HG02870 (cell line): ENCODE results near the gene CGNL1.

Source experiments
- ATAC-seq: cut with Tn5 transposase; IDR thresholded peaks from one replicate; pipeline ENCODE4 v1.9.1; 2021; ENCODE audit warnings: mild to moderate bottlenecking, moderate library complexity; ENCODE audit not compliant: unreplicated experiment

CGNL1 gene, protein sequence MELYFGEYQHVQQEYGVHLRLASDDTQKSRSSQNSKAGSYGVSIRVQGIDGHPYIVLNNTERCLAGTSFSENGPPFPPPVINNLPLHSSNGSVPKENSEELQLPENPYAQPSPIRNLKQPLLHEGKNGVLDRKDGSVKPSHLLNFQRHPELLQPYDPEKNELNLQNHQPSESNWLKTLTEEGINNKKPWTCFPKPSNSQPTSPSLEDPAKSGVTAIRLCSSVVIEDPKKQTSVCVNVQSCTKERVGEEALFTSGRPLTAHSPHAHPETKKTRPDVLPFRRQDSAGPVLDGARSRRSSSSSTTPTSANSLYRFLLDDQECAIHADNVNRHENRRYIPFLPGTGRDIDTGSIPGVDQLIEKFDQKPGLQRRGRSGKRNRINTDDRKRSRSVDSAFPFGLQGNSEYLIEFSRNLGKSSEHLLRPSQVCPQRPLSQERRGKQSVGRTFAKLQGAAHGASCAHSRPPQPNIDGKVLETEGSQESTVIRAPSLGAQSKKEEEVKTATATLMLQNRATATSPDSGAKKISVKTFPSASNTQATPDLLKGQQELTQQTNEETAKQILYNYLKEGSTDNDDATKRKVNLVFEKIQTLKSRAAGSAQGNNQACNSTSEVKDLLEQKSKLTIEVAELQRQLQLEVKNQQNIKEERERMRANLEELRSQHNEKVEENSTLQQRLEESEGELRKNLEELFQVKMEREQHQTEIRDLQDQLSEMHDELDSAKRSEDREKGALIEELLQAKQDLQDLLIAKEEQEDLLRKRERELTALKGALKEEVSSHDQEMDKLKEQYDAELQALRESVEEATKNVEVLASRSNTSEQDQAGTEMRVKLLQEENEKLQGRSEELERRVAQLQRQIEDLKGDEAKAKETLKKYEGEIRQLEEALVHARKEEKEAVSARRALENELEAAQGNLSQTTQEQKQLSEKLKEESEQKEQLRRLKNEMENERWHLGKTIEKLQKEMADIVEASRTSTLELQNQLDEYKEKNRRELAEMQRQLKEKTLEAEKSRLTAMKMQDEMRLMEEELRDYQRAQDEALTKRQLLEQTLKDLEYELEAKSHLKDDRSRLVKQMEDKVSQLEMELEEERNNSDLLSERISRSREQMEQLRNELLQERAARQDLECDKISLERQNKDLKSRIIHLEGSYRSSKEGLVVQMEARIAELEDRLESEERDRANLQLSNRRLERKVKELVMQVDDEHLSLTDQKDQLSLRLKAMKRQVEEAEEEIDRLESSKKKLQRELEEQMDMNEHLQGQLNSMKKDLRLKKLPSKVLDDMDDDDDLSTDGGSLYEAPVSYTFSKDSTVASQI

DNA sequence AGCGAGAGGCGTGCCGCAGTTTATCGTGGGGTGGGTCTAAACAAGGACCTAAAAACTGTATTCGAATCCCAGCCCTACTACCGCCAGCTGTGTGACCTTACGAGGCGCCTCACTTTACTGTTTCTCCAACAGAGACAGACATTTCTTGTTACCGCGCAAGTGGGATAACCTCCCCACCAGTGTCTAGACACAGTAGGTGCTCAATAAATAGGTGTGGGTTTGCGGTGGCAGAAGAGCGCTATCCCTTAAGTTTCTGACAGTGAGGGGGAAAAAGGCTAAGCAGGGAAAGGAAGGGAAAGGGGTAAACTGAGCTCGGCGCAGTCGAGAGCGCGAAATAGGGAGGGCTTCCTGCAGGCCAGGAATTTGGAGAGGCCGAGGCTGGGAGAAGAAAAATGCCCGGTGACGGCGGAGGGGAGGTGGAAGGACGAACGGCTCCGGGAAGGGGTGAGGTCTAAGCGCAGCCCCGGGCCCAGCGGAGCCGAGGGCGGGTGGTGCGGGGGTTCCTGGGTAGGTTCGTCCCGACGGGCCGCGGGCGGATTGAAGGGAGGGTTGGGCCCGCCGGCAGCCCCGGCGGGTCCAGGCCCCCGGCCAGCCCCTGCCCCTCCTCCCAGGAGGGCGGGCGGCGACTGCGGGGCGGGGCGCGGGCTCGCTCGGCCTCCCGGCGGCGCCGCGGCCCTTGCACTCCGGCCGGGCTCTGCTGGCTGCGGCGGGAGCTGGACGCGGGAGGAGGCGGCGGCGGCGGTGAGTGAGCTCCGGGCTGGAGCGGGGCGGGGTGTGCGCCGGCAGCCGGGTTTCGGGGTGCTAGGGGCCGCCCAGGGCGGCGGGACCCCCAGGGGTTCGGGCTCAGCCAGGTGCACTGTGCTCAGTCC, at the start of gene CGNL1:
TSS of gene CGNL1 (plus strand) at position 679 of the 869 bp plus-strand sequence. CDS start 61,495 bp downstream, outside the sequence.
- no peak for ATAC-seq

DNA sequence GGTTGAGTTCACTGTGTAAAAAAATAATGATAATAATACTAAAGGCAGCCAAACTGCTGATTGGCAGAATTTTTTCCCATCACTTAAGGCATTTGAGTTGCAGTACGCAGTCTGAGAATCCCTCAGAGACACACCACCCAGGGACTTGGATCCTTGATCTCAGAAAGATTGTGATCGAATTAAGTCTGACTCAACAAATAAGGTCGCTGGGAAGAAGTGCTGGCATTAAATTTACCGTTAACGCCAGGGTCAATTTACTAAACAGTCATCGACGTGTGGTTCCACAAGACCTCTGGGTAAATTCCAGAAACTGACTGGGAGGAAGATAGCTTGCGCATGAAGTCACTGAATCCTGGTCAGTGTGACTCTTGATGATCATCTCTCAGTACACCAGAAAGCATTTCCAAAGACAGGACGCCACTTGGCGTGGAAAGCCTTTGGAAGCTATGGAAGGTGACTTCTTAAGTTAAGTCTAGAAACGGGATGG, 48.3 kb upstream of the CGNL1 start:
- no peak for ATAC-seq

DNA sequence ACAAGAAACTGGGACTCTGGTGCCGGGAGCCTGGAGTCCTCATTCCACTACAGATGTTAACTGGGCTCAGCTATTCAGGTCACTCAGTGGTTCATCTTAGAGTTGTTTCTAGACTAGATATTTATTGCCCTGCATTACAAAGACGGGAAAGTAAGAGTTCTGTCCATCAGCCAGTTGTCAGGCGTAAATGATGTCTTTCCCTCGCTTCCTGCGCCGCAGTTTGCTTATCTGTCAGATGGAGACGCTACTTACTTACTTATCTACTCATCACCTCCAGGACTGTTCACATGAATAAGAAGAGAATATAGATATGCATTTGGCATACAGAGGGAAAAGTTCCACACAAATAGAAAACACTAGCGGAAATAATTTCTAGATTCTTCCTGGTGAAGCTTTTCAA, 47.8 kb upstream of the CGNL1 start:
- ATAC-seq = no peak

DNA sequence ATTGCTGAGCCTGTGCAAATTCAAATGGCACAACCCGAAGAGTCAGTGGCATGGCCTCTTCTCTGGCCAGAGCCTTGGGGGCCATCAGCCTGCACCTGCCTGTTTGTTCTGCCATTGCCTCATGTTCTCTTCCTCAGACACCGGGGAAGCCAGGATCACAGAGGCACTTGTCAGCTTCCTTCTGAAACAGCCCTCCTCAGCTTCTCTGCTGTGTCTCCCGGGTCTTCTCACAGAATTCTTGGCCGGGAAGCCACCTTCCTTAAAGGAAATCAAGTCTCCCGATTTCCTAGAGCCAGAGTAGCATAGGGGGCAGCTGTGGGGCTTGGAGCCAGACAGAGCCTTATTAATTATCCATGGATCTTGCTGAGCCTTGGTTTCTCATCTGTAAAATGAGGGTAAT, 47.4 kb upstream of the CGNL1 start:
- no peak for ATAC-seq

DNA sequence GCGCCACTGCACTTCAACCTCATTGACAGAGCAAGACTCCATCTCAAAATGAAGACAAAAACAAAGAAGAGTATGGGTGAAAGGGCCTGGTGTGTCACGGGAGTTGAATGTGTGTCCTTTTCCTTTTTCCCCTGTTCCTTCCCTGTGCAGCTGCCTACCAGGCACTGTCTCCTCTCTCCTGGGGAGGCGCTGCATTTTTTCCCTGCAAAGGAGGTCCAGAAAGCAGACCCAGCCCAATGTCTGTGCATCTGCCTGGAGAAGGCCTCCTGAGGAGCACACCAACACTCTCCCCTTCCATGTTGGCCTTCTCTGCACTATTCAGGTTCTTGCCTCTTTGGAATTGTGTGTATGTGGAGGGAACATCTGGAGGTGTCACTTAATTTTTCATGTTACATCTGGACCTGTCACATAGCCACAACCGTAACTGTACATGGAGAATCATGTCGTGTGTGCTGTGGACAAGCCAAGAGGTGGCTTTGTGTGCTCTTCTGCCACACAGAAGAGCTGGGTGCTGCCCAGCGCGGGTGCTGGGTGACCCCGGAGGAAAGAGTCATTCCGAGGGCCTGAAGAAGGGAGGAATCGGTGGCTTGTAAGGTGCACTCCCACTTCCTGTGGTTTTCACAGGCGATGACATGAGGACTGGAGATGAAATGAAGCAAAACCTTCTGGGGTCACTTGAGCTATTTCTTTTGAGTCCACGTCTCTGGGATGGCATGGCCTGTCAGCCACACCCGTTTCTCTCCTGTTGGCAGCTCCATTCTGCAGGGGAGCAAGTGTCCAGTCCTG, 46.5 kb upstream of the CGNL1 start:
- ATAC-seq = no peak

DNA sequence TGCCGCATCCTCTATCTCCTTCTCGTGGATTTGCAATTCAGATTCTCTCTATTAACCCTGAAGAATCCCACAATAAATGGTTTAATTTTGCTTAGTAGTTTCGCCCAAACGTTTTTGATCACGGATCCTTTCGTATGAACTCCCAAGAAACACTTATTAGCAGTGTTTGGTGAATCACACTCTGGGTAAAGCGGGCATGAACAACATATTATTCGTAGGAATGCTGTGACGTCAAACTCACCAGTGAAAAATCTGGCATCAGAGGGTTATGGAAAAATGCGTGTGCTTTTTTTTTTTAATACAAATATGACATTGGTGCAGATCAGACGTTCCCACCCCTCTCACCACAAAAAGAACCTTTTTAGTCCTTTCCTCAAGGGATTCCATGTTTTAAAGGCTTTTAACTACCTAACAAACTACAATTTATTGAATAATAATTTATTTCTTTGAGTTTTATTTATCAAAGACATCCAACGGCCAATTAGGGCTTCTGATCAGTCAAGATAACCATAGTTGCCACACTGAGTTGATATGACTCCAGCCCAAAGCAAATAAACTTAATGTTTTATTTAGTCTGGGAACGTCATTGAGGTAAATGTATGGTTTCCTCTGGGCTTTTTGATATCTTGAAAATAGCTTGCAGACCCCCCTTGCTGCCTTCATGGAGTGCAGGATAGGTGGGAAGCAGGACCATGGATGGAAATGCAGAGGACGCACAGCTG, 45.5 kb upstream of the CGNL1 start:
- ATAC-seq = no peak

DNA sequence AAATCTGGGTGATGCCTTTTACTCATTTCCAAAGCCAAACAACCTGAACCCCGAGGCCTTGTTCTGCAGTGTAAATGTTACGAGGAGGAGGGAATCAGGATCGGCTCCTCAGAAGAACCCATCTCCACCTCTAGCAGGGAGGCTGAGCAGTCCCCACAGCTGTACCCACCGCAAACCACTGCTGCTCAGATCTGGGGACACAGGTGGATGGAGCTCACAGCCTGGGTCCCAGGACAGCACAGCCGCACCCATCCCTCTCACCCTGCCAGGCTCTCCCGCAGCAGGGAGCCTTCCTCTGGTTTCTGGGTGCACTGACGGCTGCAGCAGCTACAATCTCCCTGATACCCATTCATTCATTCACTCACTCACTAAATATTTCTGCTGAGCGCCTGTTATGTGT, 44.0 kb upstream of the CGNL1 start:
- no peak for ATAC-seq

DNA sequence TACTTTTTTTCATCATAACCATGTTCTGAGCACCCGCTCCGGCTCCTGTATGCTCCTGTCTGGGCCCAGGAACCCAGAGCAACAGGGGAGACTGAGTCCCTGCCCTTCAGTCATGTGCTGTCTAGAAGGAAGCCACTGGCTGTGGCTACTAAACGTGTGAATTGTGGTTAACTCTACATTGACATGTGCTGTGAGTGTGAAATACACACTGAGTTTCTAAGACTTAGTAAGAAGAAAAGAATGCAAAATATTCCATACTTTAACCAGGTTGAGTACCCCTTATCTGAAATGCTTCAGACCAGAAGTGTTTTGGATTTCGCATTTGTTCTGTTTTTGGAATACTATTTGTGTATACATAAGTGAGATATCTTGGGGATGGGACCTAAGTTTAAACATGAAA, 42.8 kb upstream of the CGNL1 start:
- ATAC-seq = no peak

DNA sequence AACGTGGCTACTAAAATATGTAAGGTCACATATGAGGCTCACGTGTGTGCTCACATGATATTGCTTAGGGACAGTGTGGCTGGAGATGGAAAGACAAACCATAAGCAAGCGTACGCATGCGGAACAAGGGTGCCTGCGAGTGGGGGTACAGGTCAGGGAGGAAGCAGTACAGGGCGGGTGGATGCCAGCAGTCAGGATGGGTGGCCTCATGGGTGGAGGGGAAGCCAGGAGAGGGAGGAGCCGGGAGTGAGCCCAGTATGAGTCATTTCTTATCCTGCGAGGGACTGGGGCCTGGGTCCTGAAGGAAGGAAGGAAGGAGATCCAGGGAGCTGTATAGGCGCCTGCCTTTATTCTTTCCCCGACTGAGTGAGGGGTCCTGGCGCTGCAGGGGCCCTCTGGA, 42.0 kb upstream of the CGNL1 start:
- no peak for ATAC-seq

DNA sequence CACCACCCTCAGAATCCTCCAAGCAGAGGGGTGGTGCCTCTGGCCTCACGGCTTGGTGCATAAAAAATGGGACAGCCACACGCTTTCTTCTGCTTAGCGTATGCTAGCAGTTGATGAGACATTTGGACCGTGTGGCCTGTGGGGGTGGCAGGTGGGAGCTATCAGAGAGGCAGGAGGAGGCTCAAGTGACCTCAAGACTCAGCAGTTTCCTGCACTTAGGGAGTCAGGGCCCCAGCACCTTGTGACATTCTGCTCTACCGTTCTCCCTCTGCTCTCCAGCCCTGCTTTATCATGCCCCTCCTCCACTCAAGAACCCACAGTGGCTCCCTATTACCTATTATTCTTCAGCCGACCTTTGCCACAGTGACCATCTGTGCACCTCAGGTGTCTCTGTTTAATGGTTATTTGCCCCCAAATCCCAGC, 41.0 kb upstream of the CGNL1 start:
- no peak for ATAC-seq

DNA sequence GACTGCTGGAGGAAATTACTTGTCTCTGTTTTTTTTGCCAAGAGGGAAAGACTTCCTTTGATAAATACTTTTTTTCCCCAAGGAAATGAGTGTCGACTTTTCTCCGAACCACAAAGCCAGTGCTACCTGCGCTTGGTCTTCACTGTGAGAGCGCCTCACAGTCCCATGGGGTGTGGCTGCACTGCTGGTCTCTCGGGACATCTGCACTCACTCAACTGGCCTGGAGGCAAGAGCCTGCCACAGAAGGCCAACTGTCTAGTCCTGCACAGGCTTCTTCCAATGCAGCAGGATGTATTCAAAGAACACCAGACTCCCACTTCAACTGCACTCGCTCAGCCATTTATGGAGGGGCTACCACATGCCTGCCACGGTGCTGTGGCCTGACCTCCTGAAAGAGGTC, 40.6 kb upstream of the CGNL1 start:
- ATAC-seq = no peak

DNA sequence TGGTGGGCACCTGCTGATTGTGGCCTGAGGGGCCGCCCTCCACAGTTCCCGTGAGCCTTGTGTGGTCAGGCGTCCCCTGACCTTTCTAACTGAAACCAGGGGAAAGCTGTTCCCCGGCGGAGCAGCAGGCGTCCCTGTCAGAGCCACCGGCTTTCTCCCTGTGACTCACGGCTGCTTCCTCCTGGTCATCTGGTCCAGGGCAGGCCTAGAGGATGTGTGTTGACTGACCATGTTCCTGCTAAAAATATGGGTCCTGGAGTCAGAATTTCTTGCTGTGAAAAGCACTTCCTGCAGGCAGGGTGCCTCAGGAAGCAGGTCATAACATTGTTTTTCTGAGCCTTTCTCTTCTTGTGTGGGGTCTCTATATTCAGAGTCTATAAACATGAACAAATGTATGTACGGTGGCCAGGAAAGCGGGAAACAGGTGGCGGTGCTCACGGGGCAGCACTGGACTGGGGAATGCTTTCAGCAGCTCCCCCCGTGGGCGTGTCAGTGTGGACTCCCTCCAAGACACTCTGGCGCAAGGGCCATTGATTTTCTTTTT, 38.4 kb upstream of the CGNL1 start:
- no peak for ATAC-seq

DNA sequence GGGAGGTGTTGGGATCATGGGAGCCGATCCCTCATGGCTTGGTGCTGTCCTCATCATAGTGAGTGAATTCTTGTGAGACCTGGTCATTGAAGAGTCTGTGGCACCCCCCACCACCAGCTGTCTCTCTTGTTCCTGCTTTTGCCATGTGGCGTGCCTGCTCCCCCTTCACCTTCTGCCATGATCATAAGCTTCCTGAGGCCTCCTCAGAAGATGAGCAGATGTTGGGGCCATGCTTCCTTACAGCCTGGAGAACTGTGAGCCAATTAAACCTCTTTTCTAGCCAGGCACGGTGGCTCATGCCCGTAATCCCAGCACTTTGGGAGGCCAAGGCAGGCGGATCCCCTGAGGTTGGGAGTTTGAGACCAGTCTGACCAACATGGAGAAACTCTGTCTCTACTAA, 37.0 kb upstream of the CGNL1 start:
- no peak for ATAC-seq

DNA sequence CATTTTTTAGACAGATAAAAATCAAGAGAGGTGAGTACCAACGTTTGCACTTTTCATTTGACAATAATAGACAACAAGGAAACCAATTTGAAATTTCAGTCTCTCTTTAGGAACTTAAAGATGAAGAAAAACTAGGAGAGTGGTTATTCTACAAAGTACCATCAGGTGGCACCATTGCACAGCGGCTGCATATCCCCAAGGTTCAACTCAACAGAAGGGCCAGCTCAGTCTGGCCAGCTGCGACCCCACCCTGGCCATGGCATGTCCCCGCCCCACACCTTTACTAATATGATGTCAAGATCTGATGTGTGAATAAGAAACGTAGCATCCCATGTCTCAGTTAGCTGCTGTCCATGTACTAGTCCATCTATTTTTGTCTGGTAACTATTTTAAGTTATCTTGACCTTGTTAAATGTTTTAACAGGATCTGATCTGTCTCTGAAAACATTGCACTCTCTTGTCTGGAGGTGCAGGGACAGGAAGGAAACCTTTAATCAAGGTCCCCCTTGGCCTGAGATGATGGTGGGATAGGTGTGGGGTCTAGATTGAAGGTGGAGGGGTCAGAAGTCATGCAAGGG, 35.5 kb upstream of the CGNL1 start:
- ATAC-seq = no peak

DNA sequence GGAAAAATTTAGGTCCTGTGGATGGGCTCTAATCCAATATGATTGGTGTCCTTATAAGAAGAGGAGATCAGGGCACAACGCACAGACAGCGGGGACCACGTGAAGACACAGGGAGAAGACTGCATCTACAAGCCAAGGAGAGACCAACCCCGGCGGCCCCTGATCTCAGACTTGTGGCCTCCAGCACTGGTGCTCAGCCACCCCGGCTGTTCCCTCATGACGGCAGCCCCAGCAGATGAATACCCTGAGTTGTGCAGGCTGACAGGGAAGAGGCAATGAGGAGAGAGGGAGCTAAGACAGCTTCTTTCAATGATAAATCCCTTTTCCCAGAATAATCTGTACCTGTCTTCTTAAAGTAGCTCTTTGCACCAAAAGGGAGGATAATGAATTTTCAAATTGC, 33.3 kb upstream of the CGNL1 start:
- ATAC-seq = no peak

DNA sequence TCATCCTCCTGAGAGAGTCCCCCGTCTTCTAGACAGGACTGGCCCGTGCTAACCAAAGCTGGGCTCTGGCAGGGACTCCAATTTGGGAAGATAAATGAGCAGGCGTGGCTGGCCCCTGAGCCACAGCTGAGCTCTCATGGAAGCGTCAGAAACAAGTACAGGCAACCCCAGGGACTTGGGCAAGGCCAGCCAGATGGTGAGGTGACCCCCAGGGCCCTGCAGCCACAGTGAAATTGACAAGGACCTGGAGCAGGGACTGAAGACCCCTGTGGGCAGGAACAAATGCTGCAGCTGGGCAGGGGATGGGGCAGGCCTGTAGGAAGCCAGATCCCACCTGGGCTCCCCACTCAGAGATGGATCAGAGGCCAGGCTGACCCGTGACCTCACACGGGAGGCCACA, 32.8 kb upstream of the CGNL1 start:
- ATAC-seq = no peak

DNA sequence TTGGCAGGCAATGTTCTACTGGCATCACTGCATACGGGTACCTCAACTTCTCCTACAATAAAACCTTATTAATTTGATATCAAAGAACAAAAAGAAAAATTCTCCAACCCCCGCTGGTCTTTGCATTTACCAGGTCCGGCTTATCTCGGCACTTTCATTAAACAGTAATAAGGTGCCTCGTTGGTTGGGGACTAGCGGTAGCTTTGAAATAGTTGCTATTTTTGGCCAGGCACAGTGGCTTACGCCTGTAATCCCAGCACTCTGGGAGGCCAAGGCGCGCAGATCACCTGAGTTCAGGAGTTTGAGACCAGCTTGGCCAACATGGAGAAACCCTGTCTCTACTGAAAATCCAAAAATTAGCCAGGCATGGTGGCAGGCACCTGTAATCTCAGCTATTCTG, 32.0 kb upstream of the CGNL1 start:
- ATAC-seq = no peak

DNA sequence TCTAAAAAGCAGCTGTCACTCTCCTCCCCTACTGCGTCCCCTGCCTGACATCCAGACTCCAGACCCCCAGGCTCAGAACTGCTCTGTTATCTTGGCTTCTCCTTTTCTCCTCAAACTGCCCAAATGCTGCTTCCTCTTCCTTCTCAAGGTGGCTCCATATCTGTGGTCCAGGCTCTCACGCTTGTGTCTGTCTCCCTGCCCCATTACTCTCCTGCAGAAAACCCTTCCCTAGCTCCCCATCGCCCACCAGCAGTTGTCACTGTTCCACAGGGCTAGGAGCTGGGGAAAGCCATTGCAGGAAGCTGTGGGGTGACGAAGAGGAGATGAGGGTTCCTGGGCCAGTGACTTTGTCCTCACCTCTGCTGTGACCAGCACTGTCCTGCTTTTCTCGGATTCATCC, 30.7 kb upstream of the CGNL1 start:
- no peak for ATAC-seq
